Measurements from ENCODE around the gene ZFAND3. TPM values are rescaled to one million over a fixed set of nuclear protein-coding genes. Genes with fewer than 3 reads are reported as not detected.
A peak's percentile ranks its signal among the peaks of the same experiment; 100 is the strongest.

Gene ZFAND3
- total RNA-seq, 1 donor, result 27.7 TPM

DNA sequence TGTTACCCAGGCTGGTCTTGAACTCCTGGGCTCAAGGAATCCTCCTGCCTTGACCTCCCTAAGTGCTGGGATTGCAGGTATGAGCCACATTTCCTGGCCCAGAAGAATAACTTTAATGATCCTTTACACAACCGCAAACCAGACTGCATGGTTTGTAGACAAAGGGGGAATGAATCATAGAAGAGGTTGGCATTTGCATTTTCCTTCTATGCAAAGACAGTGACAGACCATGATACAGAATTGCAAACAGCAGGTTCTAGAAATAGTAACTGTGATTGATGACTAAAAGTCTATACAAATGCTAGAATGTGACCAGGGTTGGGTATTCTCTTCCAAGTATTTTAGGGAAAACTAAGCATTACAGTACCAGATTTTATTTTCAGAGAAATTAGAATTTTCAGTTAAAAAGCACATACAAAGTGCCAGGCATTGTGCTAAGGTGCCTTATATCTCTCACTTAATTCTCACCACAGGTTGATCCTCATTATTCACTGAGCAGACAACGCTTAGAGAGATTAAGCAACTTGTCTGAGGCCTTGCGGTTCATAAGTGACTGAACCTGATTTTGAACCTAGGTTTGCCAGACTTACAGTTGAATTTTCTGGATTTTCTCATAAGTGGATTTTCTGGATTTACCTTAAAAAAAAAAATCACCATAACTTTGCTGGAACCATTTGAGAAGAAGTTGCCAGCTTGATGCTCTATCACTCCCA, 146.6 kb downstream of the ZFAND3 start:
- no peak for DNase-seq (ENCODE audit: low read depth in 2 of 3, low spot score in 2 of 3)

DNA sequence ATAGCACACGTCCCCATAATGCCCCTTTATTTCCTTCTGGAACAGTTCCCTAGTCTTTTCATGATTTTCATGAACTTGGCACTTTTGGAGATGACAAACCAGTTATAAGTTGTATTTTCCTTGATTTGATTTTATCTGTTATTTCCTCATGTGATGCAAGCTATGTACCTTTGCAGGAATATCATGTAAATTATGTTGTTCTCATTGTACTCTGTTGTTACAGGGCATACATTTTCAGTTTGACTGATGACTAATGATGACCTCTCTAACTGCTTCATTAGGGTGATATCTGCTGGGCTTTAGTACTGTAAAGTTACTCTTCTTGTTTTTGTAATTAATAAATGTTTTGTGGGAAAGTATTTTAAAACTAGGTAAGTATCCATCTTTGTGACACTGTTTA, 147.3 kb downstream of the ZFAND3 start:
- no peak for DNase-seq (ENCODE audit: low read depth in 2 of 3, low spot score in 2 of 3)

- DNase-seq (ENCODE audit: low read depth in 2 of 3, low spot score in 2 of 3), result no peak
These were observed 148.1 kb downstream of the ZFAND3 start for GRCh38 chr6:37967651-37968050.

DNA sequence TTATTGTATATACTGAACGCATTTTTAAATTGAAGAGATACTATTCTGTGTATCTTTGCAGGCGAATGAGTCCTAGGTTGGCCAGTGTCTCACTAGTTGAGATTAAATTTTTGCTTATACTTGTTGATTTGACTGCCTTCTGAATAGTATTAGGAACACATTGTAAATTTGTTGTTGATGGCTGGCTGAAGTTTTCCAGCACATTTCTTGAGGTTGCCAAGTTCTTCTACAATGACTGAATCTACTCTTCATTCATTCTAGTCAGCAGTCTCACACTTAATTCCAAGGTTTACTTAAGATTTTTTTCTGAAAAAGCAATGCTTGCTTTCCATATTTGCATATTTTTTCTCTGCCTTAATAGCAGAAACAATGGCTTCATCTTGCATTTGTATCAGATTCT, 151.7 kb downstream of the ZFAND3 start:
- no peak for DNase-seq (ENCODE audit: low read depth in 2 of 3, low spot score in 2 of 3)

DNA sequence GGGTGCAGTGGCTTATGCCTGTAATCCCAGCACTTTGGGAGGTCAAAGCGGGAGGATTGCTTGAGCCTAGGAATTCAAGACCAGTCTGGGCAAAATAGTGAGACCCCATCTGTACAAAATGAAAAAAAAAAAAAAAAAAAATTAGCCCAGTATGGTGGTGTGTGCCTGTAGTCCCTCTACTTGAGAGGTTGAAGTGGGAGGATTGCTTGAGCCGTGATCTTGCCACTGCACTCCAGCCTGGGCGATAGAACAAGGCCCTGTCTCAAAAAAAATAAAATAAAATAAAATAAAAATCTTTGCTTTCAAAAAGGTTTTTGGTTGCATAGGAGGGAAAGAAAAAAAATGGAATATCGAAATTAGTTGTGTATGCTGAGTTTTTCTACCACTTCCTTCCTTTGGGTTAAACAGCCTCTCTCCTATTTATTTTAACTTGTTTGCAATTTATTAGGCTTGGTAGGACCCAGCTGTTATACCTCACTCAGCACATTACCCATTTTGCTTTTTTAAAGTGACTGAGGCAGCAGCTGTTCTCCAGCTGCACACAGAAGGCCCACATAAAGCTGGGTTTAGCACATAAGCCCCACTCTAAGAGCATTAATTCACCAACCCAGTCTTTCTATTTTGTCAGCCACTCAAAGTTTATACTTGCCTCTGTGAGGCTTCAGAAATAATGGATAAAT, 152.3 kb downstream of the ZFAND3 start:
- DNase-seq (ENCODE audit: low read depth in 2 of 3, low spot score in 2 of 3), result peak in 1 of 3 donors; percentile 25

DNA sequence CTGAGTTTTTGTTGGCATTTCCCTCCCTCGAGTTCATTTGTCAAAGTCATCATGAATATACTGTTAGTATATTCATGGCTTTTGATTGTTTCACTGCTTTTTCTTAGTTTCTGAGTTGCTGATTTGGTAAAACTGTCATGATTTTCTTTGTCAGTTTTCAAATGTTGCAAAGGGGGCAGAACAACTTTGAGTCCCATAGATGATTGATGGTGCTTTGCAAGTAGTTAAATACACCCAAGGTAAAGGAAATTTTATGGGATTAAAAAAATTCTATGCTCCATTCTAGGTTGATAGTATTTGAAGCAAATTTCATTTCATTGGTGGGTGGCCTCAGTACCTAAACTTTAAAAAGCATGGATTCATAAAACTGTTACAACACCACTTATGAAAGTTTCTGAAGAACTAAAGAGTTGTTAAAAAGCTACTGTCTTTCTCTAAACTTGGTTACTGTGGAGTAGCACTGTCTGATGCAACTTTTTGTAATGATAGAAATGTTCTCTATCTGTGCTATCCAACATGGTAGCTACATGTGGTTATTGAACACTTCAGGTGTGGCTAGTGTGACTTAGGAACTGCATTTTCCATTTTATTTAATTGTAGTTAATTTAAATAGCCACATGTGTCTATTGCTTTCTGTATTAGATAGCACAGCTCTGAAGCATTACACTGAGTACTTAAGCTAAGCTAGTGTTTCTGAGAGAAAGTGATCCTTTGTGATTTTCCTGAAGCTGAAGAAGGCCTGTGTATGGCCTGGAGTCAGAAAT, 153.6 kb downstream of the ZFAND3 start:
- DNase-seq (ENCODE audit: low read depth in 2 of 3, low spot score in 2 of 3), result peak in 1 of 3 donors; percentile 13

DNA sequence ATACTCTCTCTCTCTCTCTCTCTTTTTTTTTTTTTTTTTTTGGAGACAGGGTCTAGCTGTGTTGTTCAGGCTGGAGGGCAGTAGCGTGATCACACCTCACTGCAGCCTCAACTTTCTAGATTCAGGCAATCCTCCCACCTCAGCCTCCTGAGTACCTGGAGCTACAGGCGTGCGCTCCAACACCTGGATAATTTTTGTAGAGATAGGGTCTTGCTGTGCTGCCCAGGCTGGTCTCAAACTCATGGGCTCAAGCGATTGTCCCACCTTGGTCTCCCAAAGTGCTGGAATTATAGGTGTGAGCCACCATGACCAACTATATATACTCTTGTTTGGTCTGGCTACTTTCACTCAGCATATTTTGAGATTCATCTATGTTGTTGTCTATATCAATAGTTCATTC, 154.9 kb downstream of the ZFAND3 start:
- no peak for DNase-seq (ENCODE audit: low read depth in 2 of 3, low spot score in 2 of 3)

GRCh38 chr6:37974943-37975342, 155.4 kb downstream of the ZFAND3 start:
- no peak for DNase-seq (ENCODE audit: low read depth in 2 of 3, low spot score in 2 of 3)

DNA sequence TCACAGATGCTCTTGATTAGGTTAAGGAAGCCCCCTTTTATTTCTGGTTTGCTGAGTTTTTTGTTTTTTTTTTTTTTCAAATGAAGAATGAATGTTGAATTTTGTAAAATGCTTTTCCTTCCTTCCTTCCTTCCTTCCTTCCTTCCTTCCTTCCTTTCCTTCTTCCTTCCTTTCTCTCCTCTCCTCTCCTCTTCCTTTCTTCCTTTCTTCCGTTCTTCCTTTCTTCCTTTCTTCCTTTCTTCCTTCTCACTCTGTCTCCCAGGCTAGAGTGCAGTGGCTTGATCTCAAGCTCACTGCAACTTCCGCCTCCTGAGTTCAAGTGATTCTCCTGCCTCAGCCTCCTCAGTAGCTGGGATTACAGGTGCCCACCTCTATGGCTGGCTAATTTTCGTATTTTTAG, 158.2 kb downstream of the ZFAND3 start:
- no peak for DNase-seq (ENCODE audit: low read depth in 2 of 3, low spot score in 2 of 3)

GRCh38 chr6:37979392-37980221, 160.1 kb downstream of the ZFAND3 start:
- no peak for DNase-seq (ENCODE audit: low read depth in 2 of 3, low spot score in 2 of 3)

GRCh38 chr6:37980222-37980595, 160.7 kb downstream of the ZFAND3 start:
- DNase-seq (ENCODE audit: low read depth in 2 of 3, low spot score in 2 of 3), result no peak

GRCh38 chr6:37981626-37982025, 162.1 kb downstream of the ZFAND3 start:
- no peak for DNase-seq (ENCODE audit: low read depth in 2 of 3, low spot score in 2 of 3)

DNA sequence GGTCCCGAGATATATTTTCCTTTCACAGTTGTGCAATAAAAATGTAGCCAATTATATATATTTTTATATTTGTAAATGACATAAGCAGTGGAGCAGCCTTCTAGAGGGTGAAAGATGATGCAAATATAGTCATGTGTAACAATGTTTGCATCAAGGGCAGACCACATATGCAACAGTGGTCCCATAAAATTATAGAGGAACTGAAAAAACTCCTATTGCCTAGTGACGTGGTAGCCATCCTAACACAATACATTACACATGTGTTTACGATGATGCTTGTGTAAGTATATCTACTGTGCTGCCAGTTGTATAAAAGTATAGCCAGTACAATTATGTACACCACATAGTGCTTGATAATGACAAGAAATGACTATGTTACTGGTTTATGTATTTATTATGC, 162.8 kb downstream of the ZFAND3 start:
- DNase-seq (ENCODE audit: low read depth in 2 of 3, low spot score in 2 of 3), result no peak

- DNase-seq (ENCODE audit: low read depth in 2 of 3, low spot score in 2 of 3), result no peak
These were observed 164.4 kb downstream of the ZFAND3 start for GRCh38 chr6:37983720-37984501.

DNA sequence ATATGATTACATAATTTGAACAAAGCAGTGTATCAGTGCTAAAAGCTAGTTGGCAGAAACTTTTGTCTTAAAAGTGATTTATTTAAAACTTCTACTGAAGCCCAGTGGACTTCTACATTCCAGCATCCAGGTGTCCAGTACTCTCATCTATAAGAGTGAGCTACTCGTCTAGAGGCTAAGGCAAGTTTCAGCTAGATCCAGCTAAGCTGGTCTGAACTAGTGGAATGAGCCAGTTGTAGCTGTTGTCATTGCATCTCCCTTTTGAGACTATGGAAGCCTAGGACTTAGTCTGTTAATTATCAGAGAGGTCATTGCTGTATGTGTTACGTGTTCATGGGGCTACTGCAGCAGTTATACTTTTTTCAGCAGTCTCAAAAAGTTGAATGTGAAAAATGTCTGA, 165.1 kb downstream of the ZFAND3 start:
- no peak for DNase-seq (ENCODE audit: low read depth in 2 of 3, low spot score in 2 of 3)

GRCh38 chr6:37985355-37985754, 165.8 kb downstream of the ZFAND3 start:
- DNase-seq (ENCODE audit: low read depth in 2 of 3, low spot score in 2 of 3), result peak in 1 of 3 donors; percentile 10

- DNase-seq (ENCODE audit: low read depth in 2 of 3, low spot score in 2 of 3), result no peak
These were observed 167.5 kb downstream of the ZFAND3 start for GRCh38 chr6:37987018-37987417.

DNA sequence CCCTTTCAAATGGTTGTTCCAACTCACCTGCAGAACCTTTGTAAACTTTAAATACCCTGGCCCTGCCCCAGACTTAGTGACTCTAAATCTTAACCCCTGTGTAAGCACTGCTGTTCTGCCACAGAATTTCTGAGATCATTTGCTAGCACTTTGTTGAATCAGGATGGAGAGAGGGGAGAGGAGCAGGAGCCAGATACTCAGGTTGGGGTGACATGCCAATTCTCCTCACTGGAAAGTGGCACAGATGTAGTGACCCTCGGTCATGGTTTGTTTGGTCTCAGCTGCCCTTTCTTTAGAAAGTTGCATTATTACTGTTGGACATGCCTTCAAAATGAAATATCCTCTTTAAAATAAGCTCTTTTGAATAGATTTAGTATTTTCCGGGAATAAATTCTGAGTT, 168.0 kb downstream of the ZFAND3 start:
- no peak for DNase-seq (ENCODE audit: low read depth in 2 of 3, low spot score in 2 of 3)

DNA sequence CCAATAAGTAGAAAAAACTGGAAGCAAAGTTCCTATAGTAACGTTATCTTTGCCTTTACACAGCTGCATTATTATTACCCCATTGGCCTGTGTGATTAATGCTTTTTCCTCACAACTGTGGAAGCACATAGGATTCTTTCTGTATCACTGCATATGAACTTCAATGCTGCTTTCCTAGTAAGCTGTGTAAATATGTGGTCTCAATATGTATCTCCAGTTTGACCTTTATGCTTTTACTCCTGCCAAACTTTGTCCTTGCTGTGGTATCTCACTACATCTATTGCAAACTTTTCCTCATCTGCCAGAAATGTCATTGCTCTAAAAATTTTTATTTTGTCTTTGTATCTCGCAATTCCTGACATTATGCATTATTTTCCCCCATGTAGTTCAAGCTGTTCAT, 168.6 kb downstream of the ZFAND3 start:
- DNase-seq (ENCODE audit: low read depth in 2 of 3, low spot score in 2 of 3), result no peak

DNA sequence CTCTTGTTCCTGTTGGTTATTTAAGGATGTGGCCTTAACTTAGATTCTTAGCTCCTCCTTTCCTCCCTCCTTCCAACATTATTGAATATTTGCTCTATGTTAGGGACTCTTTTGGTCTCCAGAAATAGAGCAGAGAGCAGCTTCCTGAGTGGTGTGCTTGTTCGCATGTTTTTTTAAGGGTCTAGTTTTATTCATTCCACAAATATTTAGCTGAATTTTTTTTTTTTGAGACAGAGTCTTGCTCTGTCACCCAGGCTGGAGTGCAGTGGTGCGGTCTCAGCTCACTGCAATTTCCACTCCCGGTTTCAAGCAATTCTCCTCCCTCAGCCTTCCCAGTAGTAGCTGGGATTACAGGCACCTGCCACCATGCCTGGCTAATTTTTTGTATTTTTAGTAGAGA, 169.2 kb downstream of the ZFAND3 start:
- DNase-seq (ENCODE audit: low read depth in 2 of 3, low spot score in 2 of 3), result no peak

All from hematopoietic multipotent progenitor cell (in vitro differentiated cells).